ENCODE data around the gene ANKRD27. TPM values are rescaled to one million over a fixed set of nuclear protein-coding genes. Genes with fewer than 3 reads are reported as not detected.
A peak's percentile ranks its signal among the peaks of the same experiment; 100 is the strongest.
"Not testable (repeated sequence)": the region's sequence is repeated elsewhere in the genome, so short reads cannot be mapped to it uniquely, and the experiment has no call there.

ANKRD27 gene
- 10 to 100 TPM; 23.8 to 26.9 TPM for total RNA-seq
- long read RNA-seq, full-length matches to known transcripts, result 20 of 44 reads
- long read RNA-seq, partial matches to known transcripts, result 6 of 44 reads
- long read RNA-seq, other reads (novel, unspliced or antisense), result 18 of 44 reads

DNA sequence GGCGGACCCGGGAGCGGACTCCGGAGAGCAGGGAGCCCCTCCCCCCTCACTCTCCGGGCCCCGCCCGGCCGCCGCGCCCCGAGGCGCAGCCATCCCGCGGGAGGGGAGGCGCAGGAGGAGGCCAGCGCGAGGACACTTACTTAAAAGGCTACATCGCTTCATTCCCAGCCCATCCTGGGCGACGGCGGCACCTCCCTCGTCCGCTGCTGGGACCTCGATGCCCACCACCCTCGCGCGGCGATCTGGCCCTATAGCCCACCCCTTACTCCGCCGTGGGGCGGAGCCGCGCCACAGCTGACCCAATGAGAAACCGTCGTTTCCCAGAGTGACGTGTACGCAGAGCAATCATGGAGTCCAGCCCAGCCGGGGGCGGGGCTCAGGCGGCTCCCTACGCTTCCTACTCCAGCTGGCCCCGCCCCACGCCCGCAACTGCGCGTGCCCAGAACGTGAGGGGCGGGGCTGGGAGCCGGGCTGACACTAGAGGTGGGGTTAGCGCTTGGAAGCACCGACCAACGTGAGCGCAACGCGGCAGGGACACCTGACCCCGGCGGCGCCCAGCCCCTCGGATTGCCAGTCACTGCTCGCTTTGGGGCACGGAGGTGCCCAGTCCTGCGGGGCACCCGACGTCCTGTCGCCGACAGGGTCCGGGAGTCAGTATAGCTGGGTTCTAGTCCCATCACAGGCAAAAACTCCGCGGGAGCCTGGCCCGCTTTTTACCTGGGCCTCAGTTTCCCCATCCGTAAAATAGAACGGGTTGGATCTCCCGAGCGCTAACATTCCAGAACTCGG is at the start of gene ANKRD27:
TSS of gene ANKRD27 (minus strand) at position 250 of the 789 bp plus-strand sequence. CDS start 16,165 bp downstream, outside the sequence.
- DNase-seq (peak; percentile 99), ATAC-seq (peak; percentile 95 to 97)
- intact Hi-C loops (cut with DNase I), result no loop called here

DNA sequence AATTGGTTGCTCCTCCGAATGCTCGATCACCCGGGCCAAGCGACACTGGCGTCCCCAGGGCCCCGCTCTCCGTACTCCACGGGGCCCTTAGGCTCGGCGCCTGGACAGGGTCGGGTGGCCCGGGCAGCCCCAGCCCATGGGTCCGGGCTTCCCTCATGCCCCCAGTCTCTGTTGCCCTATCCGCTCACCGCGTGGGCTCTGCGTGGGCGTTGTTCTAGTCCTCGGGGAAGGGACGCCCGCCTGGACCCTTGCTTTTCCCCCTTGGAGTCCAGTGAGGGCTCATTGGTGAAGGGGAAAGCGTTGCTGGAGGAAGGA is 45.9 kb upstream of the ANKRD27 start:
- ATAC-seq, result no peak
- intact Hi-C loops (cut with DNase I), result no loop called here
- no peak for DNase-seq

DNA sequence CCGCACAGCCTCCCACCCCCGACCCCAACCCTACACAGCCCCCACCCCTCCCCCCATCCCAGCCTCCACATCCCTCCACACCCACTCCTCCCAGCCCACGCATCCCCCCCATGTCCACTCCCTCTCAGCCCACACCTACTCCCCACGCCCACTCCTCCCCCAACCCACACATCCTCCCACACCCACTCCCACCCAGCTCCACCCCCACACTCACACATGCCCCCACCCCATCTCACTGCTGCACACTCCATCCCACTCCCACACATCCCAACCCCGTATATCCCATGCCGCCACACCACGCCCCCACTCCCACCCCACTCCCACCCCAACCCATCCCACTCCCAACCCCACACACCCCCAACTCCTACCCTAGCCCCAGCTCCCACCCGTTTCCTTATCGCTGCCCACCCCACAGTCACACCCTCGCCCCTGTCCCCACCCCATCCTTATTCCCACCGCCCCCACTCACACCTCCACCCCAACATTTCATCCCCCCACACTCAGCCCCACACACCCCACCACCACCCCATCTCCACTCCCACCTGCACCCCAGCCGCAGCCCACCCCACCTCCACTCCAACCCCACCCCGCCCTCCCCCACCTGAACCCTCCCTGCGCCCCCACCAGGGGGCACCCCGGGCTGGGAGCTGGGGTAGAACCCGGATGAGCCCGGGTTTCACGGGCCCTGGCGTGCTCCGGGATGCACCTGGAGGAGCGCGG is 45.4 kb upstream of the ANKRD27 start:
- intact Hi-C loops (cut with DNase I), result no loop called here
- ATAC-seq (no peak), DNase-seq (no peak)

- ATAC-seq, result no peak
- intact Hi-C loops (cut with DNase I), result no loop called here
- DNase-seq, result no peak
Observed at GRCh38 chr19:32719611-32720059, 44.7 kb upstream of the ANKRD27 start, which contains the start of gene TDRD12. TDRD12 (plus strand) TSS chr19:32719767; CDS start chr19:32720073, 306 bp downstream.

GRCh38 chr19:32718286-32718685 is 43.3 kb upstream of the ANKRD27 start:
- ATAC-seq (no peak), DNase-seq (no peak)
- intact Hi-C loops (cut with DNase I), result no loop called here

DNA sequence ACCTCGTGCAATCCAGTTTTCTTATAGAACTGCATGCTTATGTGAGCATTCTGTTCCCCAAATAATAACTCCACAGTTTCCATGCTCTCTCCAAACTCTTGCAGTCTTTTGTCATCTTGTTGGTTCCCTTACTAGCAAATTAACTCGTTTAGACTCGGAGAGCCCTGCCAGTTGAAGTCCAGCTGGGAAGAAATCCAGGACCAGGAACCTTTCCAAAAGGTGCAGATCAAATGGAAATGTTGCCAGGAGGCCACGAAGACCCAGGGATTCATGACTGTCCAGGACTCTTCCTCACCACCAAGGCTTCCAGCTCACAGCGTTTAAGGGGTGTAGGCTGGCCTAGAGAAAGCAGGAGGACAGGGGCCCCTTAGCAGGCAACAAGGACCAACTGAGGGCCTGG is 42.5 kb upstream of the ANKRD27 start:
- intact Hi-C loops (cut with DNase I), result no loop called here
- DNase-seq (no peak), ATAC-seq (no peak)

GRCh38 chr19:32716203-32716602 is 41.2 kb upstream of the ANKRD27 start:
- intact Hi-C loops (cut with DNase I); DNase-seq; ATAC-seq: not testable (repeated sequence)

DNA sequence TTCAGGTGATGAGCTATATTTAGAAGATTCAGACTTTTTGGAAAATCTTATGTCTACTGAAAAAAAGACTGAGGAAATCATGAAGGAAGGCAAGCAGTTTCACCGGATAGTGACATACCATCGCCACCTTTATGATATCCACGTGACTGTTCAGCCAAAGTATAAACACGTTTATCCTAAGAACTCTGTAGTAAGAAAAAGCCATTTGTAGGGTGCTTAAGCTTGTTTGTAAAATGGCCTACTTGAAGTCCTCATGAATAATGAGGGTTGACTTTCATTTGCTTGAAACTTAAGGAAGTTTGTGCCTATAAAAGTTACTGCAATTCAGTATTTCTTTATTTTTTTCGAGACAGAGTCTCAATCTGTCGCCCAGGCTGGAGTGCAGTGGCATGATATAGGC is 36.8 kb upstream of the ANKRD27 start:
- DNase-seq, result no peak
- no peak for ATAC-seq
- intact Hi-C loops (cut with DNase I), result no loop called here

GRCh38 chr19:32709032-32709431 is 34.1 kb upstream of the ANKRD27 start:
- DNase-seq, result no peak
- ATAC-seq, result no peak
- intact Hi-C loops (cut with DNase I), result no loop called here

- intact Hi-C loops (cut with DNase I), result no loop called here
Observed at GRCh38 chr19:32708457-32708856, 33.5 kb upstream of the ANKRD27 start.

GRCh38 chr19:32704006-32704405 is 29.0 kb upstream of the ANKRD27 start:
- intact Hi-C loops (cut with DNase I); ATAC-seq; DNase-seq: not testable (repeated sequence)

More at GRCh38 chr19:32708457-32708856, 33.5 kb upstream of the ANKRD27 start:
- ATAC-seq (no peak), DNase-seq (no peak)

DNA sequence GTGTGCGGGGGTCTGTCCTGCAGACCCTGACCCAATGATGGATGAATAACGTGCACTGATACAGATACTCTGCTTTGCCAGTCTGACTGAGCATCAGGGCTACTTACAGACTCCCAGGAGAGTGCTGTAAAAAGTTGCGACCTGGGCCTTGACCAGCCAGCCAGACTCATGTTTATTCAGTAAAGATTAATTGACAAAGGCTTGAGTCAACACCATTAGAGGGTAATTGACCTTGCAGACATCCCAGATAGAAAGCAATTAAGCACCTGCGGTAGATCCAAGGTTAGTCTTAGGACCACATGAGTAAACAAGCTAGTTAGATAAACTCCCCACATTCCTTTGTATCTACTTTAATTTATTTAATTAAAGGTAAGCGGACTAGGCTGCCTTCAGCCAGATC is 27.0 kb upstream of the ANKRD27 start:
- ATAC-seq, result no peak
- no peak for DNase-seq
- intact Hi-C loops (cut with DNase I), result no loop called here

GRCh38 chr19:32700129-32700528 is 25.1 kb upstream of the ANKRD27 start:
- intact Hi-C loops (cut with DNase I); ATAC-seq: not testable (repeated sequence)

GRCh38 chr19:32696771-32697170 is 21.8 kb upstream of the ANKRD27 start:
- ATAC-seq; DNase-seq; intact Hi-C loops (cut with DNase I): not testable (repeated sequence)

More at GRCh38 chr19:32700129-32700528, 25.1 kb upstream of the ANKRD27 start:
- DNase-seq, result not testable (repeated sequence)

GRCh38 chr19:32695506-32695905 is 20.5 kb upstream of the ANKRD27 start:
- intact Hi-C loops (cut with DNase I); DNase-seq; ATAC-seq: not testable (repeated sequence)

- intact Hi-C loops (cut with DNase I); ATAC-seq; DNase-seq: not testable (repeated sequence)
Observed at GRCh38 chr19:32694851-32695250, 19.9 kb upstream of the ANKRD27 start.

DNA sequence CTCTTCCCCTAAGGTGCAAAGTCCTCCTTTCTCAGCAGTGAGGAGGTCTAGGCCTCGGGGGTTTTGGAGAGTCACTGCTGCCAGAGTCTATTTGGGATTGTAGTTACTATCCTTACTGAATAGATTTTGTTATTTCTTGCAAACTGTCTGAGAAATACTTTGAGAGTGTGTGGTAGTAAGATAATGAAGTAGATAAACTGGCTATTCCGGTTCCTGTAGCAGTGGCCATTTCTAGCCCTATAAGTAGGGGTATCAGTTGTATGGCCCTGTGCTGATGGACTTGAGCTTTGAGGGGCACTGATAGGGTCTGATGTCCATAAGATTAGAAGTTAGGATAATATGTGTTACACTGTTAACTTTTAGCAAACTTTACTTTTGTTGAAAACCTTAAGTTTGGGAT is 19.3 kb upstream of the ANKRD27 start:
- intact Hi-C loops (cut with DNase I); ATAC-seq; DNase-seq: not testable (repeated sequence)

DNA sequence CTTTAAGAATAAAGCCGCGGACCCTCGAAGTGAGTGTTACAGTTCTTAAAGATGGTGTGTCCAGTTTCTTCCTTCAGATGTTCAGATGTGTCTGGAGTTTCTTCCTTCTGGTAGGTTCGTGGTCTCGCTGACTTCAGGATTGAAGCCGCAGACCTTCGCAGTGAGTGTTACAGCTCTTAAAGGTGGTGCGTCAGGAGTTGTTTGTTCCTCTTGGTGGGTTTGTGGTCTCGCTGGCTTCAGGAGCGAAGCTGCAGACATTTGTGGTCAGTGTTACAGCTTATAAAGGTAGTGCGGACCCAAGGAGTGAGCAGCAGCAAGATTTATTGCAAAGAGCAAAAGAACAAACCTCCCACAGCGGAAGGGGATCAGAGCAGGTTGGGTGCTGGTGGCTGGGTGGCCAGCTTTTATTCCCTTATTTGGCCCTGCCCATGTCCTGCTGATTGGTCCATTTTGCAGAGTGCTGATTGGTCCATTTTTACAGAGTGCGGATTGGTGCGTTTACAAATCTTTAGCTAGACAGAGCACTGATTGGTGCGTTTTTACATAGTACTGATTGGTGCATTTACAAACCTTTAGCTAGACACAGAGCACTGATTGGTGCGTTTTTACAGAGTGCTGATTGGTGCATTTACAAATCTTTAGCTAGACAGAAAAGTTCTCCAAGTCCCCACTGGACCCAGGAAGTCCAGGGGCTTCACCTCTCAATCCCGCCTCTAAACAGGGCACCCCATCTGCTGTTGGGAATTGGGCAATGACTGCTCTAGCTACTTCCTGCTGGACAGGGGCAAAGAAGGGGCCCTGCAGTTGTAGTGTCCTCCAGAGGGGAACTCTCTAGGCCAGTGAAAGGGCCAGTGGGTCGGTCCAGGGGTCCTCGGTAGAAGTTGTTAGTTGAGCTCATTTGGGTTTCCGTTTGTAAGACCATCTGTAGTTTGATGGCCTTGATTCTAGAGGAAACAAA is 18.4 kb upstream of the ANKRD27 start:
- ATAC-seq; DNase-seq; intact Hi-C loops (cut with DNase I): not testable (repeated sequence)

GRCh38 chr19:32692727-32693061 is 17.7 kb upstream of the ANKRD27 start:
- intact Hi-C loops (cut with DNase I), result no loop called here
- DNase-seq (no peak), ATAC-seq (peak in 1 of 2 donors; percentile 19)
